ENCODE data around the gene SOX10.
"Not testable (repeated sequence)": the region's sequence is repeated elsewhere in the genome, so short reads cannot be mapped to it uniquely, and the experiment has no call there.

SOX10 gene

GRCh38 chr22:37985751-37986281 lies 1.5 kb upstream of the SOX10 start:
- no peak for DNase-seq

GRCh38 chr22:37985050-37985585 lies 763 bp upstream of the SOX10 start:
- no peak for DNase-seq

- no peak for DNase-seq
These were observed 1.2 kb downstream of the SOX10 start for GRCh38 chr22:37982938-37983859.

- no peak for DNase-seq
These were observed 2.1 kb downstream of the SOX10 start for GRCh38 chr22:37982151-37982785.

DNA sequence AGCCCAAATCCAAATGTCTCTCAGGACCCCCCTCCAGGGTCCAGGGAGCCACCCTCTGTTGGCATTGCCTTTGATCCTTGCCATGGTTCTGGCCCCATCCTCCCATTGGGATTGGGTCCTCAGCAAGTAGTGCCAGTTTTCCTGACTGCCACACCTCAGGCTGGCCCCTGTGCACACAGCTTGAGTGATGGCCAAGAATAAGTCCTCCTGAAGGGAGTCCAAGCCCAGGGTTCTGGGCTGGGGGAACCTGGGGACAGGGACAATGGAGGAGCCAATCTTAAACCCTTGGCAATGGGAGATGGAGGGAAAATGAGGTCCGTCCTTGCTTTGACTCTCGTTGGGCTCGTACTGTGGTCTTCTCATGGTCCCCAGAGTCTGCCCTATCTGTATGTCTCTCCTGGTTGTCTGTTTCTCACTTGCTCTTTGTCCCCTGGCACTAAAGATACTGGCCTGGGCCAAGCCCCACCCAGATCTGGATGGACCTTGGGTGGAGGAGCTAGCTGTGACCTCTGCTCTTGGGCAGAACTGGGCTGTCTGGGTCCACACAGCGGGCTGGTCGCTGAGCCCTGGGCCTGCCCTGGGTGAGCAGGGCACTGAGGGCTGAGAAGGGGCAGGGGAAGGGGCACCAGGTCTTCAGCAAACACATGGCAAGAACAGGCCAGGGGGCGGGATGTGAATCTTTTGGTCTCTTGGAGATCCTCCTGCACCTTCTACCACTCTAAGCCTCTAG lies 2.9 kb downstream of the SOX10 start:
- DNase-seq: no peak

- no peak for DNase-seq
These were observed 4.6 kb downstream of the SOX10 start for GRCh38 chr22:37979782-37980181.

GRCh38 chr22:37976547-37976946 lies 7.8 kb downstream of the SOX10 start:
- no peak for DNase-seq

DNA sequence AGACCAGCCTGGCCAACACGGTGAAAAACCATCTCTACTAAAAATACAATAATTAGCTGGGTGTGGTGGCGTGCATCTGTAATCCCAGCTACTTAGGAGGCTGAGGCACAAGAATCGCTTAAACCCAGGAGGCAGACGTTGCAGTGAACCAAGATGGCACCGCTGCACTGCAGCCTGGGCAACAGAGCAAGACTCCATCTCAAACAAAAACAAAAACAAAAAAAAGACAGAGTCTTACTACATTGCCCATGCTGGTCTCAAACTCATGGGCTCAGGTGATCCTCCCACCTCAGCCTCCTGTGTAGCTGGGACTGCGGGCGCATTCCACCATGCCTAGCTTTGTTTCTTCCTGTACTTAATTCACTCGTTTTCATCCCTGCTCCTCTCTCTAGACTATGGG lies 8.3 kb downstream of the SOX10 start:
- not testable (repeated sequence) for DNase-seq

- DNase-seq: no peak
These were observed 9.2 kb downstream of the SOX10 start for GRCh38 chr22:37975153-37975552.

GRCh38 chr22:37973271-37974170 lies 10.8 kb downstream of the SOX10 start:
- no peak for DNase-seq

GRCh38 chr22:37972527-37972926 lies 11.8 kb downstream of the SOX10 start:
- DNase-seq: no peak

DNA sequence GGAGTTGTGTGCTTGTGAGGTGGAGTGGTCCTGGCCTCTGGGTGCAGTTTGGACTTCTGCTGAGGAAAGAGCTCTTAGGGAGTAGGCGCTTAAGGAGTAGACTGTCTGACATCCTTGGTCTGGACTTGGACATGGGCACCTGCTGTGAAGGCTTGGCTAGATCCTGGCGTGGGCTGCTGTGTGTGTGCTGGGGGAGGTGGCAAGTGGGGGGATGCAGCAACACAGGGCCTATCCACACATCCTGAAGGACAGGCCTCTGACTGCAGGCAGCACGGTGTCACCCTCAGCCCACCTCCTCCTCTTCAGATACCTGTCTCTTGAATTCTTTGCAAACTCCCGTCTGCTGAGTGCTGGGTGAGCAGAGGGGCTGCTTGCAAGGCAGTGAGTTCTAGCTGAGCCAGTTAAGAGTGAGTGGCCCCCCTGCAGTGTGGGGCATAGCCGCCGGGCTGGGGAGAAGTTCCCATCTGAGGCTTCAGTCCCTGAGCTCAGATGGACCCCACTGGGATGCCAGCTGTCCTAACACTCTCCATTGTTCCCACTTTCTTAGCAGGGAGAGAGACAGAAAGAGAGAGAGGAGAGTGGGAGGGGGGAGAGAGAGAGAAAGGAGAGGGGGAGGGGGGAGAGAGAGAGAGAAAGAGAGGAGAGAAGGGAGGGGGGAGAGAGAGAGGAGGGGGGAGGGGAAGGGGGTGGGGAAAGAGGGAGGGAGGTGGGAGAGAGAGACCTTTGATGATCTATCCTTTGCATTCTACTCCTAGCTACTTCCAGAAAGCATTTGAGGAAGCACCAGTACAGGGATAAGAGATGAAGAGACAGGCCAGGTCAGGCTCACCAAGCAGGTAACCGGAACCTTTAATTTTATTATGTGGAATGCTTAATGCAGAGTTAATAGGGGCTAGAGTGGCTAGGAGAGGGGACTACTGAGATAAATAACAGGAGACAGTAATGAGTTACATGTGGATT lies 12.6 kb downstream of the SOX10 start:
- DNase-seq: no peak

DNA sequence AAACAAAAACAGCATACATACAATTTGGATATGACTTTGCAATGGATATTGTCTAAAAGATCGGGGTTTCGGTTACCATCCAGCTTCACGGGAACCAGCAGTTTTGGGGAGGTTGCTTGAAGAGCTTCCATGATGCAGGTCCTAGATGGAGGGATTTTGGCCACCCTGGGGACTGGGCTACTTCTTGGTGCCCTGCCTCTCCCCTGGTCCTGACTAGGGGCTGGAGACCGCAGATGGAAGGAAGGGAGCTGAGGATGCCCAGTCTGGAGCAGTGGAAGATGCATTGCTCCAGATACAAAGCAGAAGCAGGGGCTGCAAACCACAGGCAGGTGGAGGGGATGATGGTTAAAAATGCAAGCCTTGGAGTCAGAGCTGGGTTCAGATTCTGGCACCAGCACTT lies 13.5 kb downstream of the SOX10 start:
- no peak for DNase-seq

- no peak for DNase-seq
These were observed 15.7 kb downstream of the SOX10 start for GRCh38 chr22:37968452-37969251.

GRCh38 chr22:37967637-37968451 lies 16.5 kb downstream of the SOX10 start:
- DNase-seq: no peak

- DNase-seq: no peak
These were observed 17.2 kb downstream of the SOX10 start for GRCh38 chr22:37967147-37967546.

DNA sequence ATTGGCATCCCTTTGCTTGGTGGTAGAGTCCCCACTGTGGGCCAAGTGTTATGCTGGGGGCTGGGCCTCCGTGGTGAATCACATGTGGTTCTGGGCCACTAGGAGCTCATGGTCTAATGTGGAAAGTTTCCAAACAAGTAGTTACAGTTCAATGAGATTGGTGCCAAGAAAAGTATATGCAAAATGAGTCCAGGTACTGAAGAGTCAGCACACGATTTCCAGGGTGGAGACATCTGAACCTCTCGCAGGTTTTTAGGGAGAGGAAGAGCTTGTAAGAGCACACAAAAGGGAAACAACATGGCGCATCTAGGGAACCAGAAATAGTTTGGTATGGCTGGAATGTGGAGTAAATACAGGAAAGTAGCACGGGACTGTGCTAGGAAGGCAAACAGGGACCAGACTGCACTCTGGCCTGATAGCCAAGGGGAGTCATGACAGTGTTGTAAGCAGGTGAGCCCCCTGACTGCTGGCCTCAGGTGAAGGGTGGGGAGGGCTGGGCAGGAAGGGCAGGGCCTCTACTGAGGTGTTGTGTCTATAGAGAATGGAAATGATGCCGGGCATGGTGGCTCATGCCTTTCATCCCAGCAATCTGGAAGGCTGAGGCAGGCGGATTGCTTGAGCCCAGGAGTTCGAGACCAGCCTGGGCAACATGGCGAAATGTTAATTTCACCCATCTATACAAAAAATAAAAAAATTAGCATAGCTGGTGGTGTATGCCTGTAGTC lies 18.3 kb downstream of the SOX10 start:
- no peak for DNase-seq

GRCh38 chr22:37961062-37961461 lies 23.3 kb downstream of the SOX10 start:
- no peak for DNase-seq

Measured in cortex of kidney (tissue), 1 donor.